Endometrial microvascular endothelial cells (primary cell): ENCODE measurements around the gene SAMD5. TPM values are rescaled to one million over a fixed set of nuclear protein-coding genes. Genes with fewer than 3 reads are reported as not detected.

Source experiments
- in situ Hi-C: cut with HindIII; loops from 2 replicates; pipeline ENCODE4 v1.10.0; 2017; ENCODE audit warnings: low sequenced_read_pairs, low pct_unique_long_range_greater_than_20kb; ENCODE audit errors: inconsistent ontology term
- total RNA-seq: library from RNA; depleted of rRNA; stranded (reverse); fragments of >200 nt; gene quantifications from one replicate; pipeline ENCODE4 v1.2.3, GENCODE V29; 2015; ENCODE audit errors: inconsistent ontology term

The SAMD5 gene
- total RNA-seq, 1 donor from 2014 or later = 1.3 TPM

GRCh38 chr6:147604373-147604772 is 95.9 kb downstream of the SAMD5 start:
- in situ Hi-C loops = no loop called here

- in situ Hi-C loops = no loop called here
Measured at GRCh38 chr6:147611992-147612391, 103.5 kb downstream of the SAMD5 start.

- in situ Hi-C loops = no loop called here
Measured at GRCh38 chr6:147614501-147614900, 106.0 kb downstream of the SAMD5 start.

GRCh38 chr6:147615659-147616456 is 107.4 kb downstream of the SAMD5 start:
- in situ Hi-C loops = no loop called here

- in situ Hi-C loops = no loop called here
Measured at GRCh38 chr6:147617366-147617765, 108.9 kb downstream of the SAMD5 start.

GRCh38 chr6:147618457-147618856 is 110.0 kb downstream of the SAMD5 start:
- in situ Hi-C loops = no loop called here

- in situ Hi-C loops = no loop called here
Measured at GRCh38 chr6:147618927-147619326, 110.4 kb downstream of the SAMD5 start.
